GM12878 (cell line): ENCODE data around the gene DNAAF9. TPM values are rescaled to one million over a fixed set of nuclear protein-coding genes. Genes with fewer than 3 reads are reported as not detected.

Experiments
- ATAC-seq: fragments of 200-7000 bp; cut with Tn5 transposase; 3 replicates; pipeline ENCODE4 v1.9.1; 2020; ENCODE audit warnings: mild to moderate bottlenecking, moderate library complexity
- BruUV-seq: library from RNA; stranded (reverse); fragments of 400-500 nt; replicated peaks from 2 replicates; lab custom pipeline; 2021; lab: Mats Ljungman, UMichigan
- CTCF ChIA-PET: fragments of 300-600 bp; sonication (Branson Sonifier 250); formaldehyde crosslinking; extraction: SDS; loops from one replicate; lab custom pipeline; 2021; ENCODE audit warnings: inconsistent platforms; lab: Yijun Ruan, JAX
- POLR2A ChIA-PET: fragments of 350-600 bp; formaldehyde crosslinking; extraction: SDS; loops from one replicate; lab custom pipeline; 2021; ENCODE audit warnings: inconsistent platforms; lab: Charles Lee
- RAD21 ChIA-PET: fragments of 300-600 bp; sonication (Branson Sonifier 250); formaldehyde crosslinking; loops from one replicate; lab custom pipeline; 2023; ENCODE audit warnings: antibody characterized with exemption; ENCODE audit not compliant: unreplicated experiment; lab: Charles Lee
- SMC1A ChIA-PET: fragments of 300-600 bp; sonication (Branson Sonifier 250); formaldehyde crosslinking; loops from one replicate; lab custom pipeline; 2023; ENCODE audit not compliant: unreplicated experiment, uncharacterized antibody; lab: Charles Lee
- DNase-seq: peaks from one replicate; pipeline ENCODE4 v3.0.0-alpha.2; 2011; ENCODE audit warnings: low read depth, low spot score
- FAIRE-seq: peaks from 3 replicates; lab custom pipeline; 2011; peaks lifted over from hg19 to GRCh38; lab: Jason Lieb, UNC
- H2AFZ ChIP-seq: 2 replicates; pipeline ENCODE4 v1.6.0; 2011; ENCODE audit warnings: low read depth, low read length, control low read depth; ENCODE audit not compliant: control insufficient read depth
- H3K27ac ChIP-seq: 2 replicates; pipeline ENCODE4 v1.5.1; 2011; ENCODE audit warnings: control low read depth; ENCODE audit not compliant: control insufficient read depth, insufficient read depth
- H3K27me3 ChIP-seq, 2 experiments: replicated peaks in 1 of 2; 2 replicates each; pipeline versions ENCODE4 v1.6.0 to v1.6.1; 2011; ENCODE audit warnings: low read length in 1 of 2; ENCODE audit not compliant: control insufficient read depth in 2 of 2, insufficient read depth in 2 of 2
- H3K36me3 ChIP-seq, 2 experiments: 2 replicates each; pipeline ENCODE4 v1.5.1; 2011; ENCODE audit warnings: low read length in 1 of 2; ENCODE audit not compliant: control insufficient read depth in 2 of 2, insufficient read depth in 2 of 2
- H3K4me1 ChIP-seq: 2 replicates; pipeline ENCODE4 v1.6.1; 2011; ENCODE audit warnings: mild to moderate bottlenecking, low read length, moderate library complexity, mixed read lengths; ENCODE audit not compliant: control insufficient read depth, insufficient read depth
- H3K4me2 ChIP-seq: 2 replicates; pipeline ENCODE4 v1.6.0; 2011; ENCODE audit warnings: control low read depth; ENCODE audit not compliant: control insufficient read depth, insufficient read depth
- H3K4me3 ChIP-seq: fragments of 200-600 bp; sonication (generic); 2 replicates; pipeline ENCODE4 v1.5.1; 2016
- H3K79me2 ChIP-seq: 2 replicates; pipeline ENCODE4 v1.6.0; 2011; ENCODE audit warnings: low read length; ENCODE audit not compliant: control insufficient read depth, insufficient read depth
- H3K9ac ChIP-seq: 2 replicates; pipeline ENCODE4 v1.8.0; 2011; ENCODE audit warnings: low read length, control low read depth, mixed read lengths; ENCODE audit not compliant: control insufficient read depth, insufficient read depth
- H3K9me3 ChIP-seq: replicated peaks from 3 replicates; pipeline ENCODE4 v1.5.1; 2011; ENCODE audit warnings: mild to moderate bottlenecking, low read length; ENCODE audit not compliant: control insufficient read depth, insufficient read depth
- H4K20me1 ChIP-seq: 2 replicates; pipeline ENCODE4 v1.6.0; 2011; ENCODE audit not compliant: control insufficient read depth, insufficient read depth
- SRF ChIP-seq, 2 experiments: IDR thresholded peaks; 2 replicates each; pipeline ENCODE4 v1.6.1; 2011; ENCODE audit warnings: low read depth in 2 of 2, low read length in 2 of 2, mild to moderate bottlenecking in 1 of 2, moderate library complexity in 1 of 2
- TBL1XR1 ChIP-seq: IDR thresholded peaks from 2 replicates; pipeline ENCODE4 v1.6.1; 2012; ENCODE audit warnings: low read depth, low read length, improper control_type of control experiment
- WGBS: methylation state at CpG from one replicate; pipeline ENCODE4 v1.1.6; 2016; ENCODE audit warnings: low lambda C conversion rate; ENCODE audit not compliant: insufficient replicate concordance, insufficient coverage; ENCODE audit errors: missing lambda C conversion rate; 5-methylcytosine and 5-hydroxymethylcytosine counted together
- in situ Hi-C: fragments of 300-500 bp; cut with MboI; formaldehyde crosslinking; loops from 9 replicates; pipeline ENCODE4 v1.14.3; 2018; ENCODE audit warnings: mixed read lengths
- intact Hi-C: fragments of 100-400 bp; cut with micrococcal nuclease; formaldehyde crosslinking; loops from one replicate; pipeline ENCODE4 v1.14.2; 2022; ENCODE audit not compliant: unreplicated experiment
- polyA plus RNA-seq, 11 experiments: library from polyadenylated mRNA; depleted of rRNA in 4 of 11; unstranded in 6 of 11; stranded (reverse) in 5 of 11; fragments of >200 nt; fragmentation: Nextera tagmentation in 4 of 11; fragmentation: Illumina TruSeq in 1 of 11; extraction: Ambion mirVana in 4 of 11; extraction: Trizol in 1 of 11; gene quantifications; 1 replicate in 1 of 11; 2 replicates in 10 of 11; pipeline versions ENCODE4 v1.2.1 to v1.2.3, GENCODE V29; 2011 to 2016; ENCODE audit warnings: inconsistent platforms in 2 of 11, missing spikeins in 2 of 11, low read depth in 1 of 11
- total RNA-seq, 4 experiments: library from RNA; depleted of rRNA in 3 of 4; stranded (reverse); fragments of >200 nt in 3 of 4; fragmentation: Illumina TruSeq in 1 of 4; extraction: Trizol in 1 of 4; gene quantifications; 2 replicates each; pipeline versions ENCODE4 v1.2.1 to v1.2.3, GENCODE V29; 2013 to 2021
- TF ChIP-seq, protein P1 (sequence below): fragments of 450-650 bp; IDR thresholded peaks from 2 replicates; pipeline ENCODE4 v1.6.1; 2014; ENCODE audit warnings: mild to moderate bottlenecking
- TF ChIP-seq, protein P2 (sequence below): fragments of 450-650 bp; formaldehyde crosslinking; IDR thresholded peaks from 2 replicates; pipeline ENCODE4 v1.4.0; 2022; ENCODE audit warnings: mild to moderate bottlenecking, moderate library complexity

DNAAF9 gene
- total and polyA plus RNA-seq, 10 of the 15 experiments (the other 5 are each of a cell fraction or from before 2014, with no cell fraction given), result 0.08 to 2.1 (median 1.3) TPM

DNA sequence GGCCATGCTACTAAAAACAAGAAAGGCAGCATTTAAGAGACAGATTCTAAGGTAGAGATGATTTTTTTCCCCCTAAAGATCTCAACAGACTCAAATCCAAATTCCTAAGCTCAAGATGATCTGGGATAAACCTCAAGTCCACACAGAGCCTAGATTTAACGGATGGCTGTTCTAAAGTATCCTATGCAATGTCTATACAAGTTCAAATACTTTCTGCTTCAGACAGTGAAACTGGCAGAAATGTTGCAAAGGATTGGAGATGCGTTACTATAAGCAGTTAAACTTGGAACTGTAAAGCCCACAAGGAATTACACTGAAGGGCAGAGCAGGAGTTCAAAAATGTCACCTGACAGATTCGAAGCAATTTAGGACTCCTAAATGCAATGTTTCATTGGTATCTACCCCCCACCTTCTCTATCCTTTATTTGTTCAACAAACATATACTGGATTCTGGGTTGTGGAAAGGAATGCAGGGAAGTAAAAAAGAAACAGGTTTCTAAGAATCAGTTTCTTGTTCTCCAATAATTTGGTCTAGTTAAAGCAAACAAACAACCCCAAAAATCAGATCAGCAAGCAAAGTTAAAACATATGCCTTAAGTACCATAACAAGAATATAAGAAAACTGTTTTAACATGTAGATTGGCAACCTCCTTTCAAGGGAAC is 1.6 kb downstream of the DNAAF9 start:
- POLR2A ChIA-PET, result no interaction called here
- in situ Hi-C loops (no loop called here), intact Hi-C loops (no loop called here)
- Histone ChIP-seq H3K36me3 (no peaks in the 10 kb centered on the region), H3K9ac (no peak overlapping the region), H3K9me3 (no peaks in the 10 kb centered on the region), H4K20me1 (no peaks in the 10 kb centered on the region), H3K4me1 (no peaks in the 10 kb centered on the region), H3K27me3 (no peaks in the 10 kb centered on the region; a peak in 1 of 4 replicates), H3K4me3 (no peak overlapping the region), H3K27ac (no peak overlapping the region), H3K4me2 (no peak overlapping the region), H2AFZ (no peak overlapping the region), H3K79me2 (no peaks in the 10 kb centered on the region)
- CTCF ChIA-PET, result no interaction called here
- RAD21 ChIA-PET, result no interaction called here
- FAIRE-seq, result no peak
- TF ChIP-seq, protein P1, sequence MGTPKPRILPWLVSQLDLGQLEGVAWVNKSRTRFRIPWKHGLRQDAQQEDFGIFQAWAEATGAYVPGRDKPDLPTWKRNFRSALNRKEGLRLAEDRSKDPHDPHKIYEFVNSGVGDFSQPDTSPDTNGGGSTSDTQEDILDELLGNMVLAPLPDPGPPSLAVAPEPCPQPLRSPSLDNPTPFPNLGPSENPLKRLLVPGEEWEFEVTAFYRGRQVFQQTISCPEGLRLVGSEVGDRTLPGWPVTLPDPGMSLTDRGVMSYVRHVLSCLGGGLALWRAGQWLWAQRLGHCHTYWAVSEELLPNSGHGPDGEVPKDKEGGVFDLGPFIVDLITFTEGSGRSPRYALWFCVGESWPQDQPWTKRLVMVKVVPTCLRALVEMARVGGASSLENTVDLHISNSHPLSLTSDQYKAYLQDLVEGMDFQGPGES, result no peak
- no peak for TF ChIP-seq TBL1XR1
- no TSS peak for BruUV-seq
- no peak for ATAC-seq
- SMC1A ChIA-PET, result no interaction called here
- DNase-seq, result no peak
- 74% methylated on average over 3 of the region's 3 CpGs for WGBS

DNA sequence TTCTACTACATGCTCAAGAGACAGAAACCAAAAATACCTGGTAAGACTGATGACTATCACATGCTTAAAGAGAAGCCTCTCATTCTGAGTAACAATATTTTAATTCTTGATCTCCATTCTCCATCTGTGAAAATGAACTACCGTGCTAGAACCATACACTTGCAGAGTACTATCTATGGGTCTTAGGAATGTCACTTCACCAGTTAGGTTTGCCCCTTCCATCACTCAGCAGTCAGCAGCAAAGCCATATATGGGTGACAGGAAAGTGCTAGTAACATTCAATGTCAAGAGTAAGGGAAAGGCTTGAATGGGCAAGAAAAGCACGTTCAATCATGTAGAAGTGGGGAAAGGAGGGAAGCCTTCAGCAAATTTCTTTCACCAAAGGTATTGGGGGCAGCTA is 2.3 kb downstream of the DNAAF9 start:
- RAD21 ChIA-PET, result no interaction called here
- no peak for FAIRE-seq

More for the DNA sequence above, 2.3 kb downstream of the DNAAF9 start:
- Histone ChIP-seq H3K9me3 (no peaks in the 10 kb centered on the region), H4K20me1 (no peaks in the 10 kb centered on the region), H3K4me2 (no peak overlapping the region), H3K79me2 (no peaks in the 10 kb centered on the region), H3K27ac (no peak overlapping the region), H3K9ac (no peak overlapping the region), H3K4me1 (no peaks in the 10 kb centered on the region), H2AFZ (no peak overlapping the region), H3K36me3 (no peaks in the 10 kb centered on the region), H3K4me3 (no peak overlapping the region), H3K27me3 (no peaks in the 10 kb centered on the region; a peak in 1 of 4 replicates)
- no peak for DNase-seq
- ATAC-seq, result no peak
- in situ Hi-C loops, result no loop called here
- ChIA-PET POLR2A (no interaction called here), CTCF (no interaction called here), SMC1A (interaction anchor here (0.7 kb wide), 1 partner anchor 15 kb away, joined by 3 read pairs; no protein-coding TSS in a partner anchor)
- TF ChIP-seq, protein P2, sequence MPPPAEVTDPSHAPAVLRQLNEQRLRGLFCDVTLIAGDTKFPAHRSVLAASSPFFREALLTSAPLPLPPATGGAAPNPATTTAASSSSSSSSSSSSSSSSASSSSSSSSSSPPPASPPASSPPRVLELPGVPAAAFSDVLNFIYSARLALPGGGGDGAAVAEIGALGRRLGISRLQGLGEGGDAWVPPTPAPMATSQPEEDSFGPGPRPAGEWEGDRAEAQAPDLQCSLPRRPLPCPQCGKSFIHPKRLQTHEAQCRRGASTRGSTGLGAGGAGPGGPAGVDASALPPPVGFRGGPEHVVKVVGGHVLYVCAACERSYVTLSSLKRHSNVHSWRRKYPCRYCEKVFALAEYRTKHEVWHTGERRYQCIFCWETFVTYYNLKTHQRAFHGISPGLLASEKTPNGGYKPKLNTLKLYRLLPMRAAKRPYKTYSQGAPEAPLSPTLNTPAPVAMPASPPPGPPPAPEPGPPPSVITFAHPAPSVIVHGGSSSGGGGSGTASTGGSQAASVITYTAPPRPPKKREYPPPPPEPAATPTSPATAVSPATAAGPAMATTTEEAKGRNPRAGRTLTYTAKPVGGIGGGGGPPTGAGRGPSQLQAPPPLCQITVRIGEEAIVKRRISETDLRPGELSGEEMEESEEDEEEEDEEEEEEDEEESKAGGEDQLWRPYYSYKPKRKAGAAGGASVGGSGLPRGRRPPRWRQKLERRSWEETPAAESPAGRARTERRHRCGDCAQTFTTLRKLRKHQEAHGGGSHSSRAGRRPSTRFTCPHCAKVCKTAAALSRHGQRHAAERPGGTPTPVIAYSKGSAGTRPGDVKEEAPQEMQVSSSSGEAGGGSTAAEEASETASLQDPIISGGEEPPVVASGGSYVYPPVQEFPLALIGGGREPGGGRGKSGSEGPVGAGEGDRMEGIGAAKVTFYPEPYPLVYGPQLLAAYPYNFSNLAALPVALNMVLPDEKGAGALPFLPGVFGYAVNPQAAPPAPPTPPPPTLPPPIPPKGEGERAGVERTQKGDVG (CRISPR knock-in tag), result no peak
- peak; percentile 33 to 37; a peak in 2 of 4 replicates for TF ChIP-seq SRF (IDR thresholded peaks at IDR 0.05; ENCODE audit: low read depth in 2 of 2, low read length in 2 of 2)
- intact Hi-C loops, result no loop called here
- no TSS peak for BruUV-seq
- WGBS, result 64% methylated on average over 2 of the region's 2 CpGs
